CD4-positive, alpha-beta T cell treated with Interleukin-17A for 1 hour (primary cell): Measurements from ENCODE around the gene PLA2G2E.
"Not testable (repeated sequence)": the region's sequence is repeated elsewhere in the genome, so short reads cannot be mapped to it uniquely, and the experiment has no call there.

Source experiments
- DNase-seq: peaks from one replicate; pipeline ENCODE4 v3.0.0-alpha.2; 2020

The PLA2G2E gene

GRCh38 chr1:19880841-19881240 lies 42.6 kb downstream of the PLA2G2E start:
- DNase-seq = not testable (repeated sequence)

GRCh38 chr1:19879661-19880060 lies 43.8 kb downstream of the PLA2G2E start:
- DNase-seq = no peak

DNA sequence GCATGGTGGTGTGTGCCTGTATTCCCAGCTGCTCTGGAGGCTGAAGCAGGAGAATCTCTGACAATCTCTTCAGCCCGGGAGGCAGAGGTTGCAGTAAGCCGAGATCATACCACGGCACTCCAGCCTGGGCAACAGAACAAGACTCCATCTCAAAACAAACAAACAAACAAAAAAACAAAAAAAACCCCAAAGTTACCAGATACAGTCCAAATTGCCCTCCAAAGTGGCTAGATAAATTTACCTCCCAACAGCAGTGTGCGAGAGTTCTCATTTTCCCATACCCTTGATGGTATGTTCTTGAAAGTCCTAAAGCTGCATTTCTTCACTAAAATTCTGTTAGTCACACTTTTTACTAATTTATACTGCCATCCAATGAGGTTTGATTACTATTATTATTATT lies 44.2 kb downstream of the PLA2G2E start:
- no peak for DNase-seq

DNA sequence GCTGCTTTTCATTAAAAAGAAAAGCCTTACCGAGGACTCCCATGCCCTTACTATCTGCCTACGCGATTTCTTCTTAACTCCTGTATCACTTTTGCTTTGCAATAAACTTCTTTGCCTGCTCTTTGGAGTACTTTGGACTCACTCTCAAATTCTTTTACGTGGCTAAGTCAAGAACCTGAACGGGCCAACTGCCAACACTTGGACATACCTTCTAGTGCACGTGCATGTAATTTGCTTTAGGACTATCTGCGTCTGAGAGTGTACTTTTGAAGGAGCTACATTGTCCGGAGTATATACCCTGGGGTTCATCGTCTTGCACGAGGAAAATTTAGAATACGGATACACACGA lies 44.8 kb downstream of the PLA2G2E start:
- DNase-seq = no peak

DNA sequence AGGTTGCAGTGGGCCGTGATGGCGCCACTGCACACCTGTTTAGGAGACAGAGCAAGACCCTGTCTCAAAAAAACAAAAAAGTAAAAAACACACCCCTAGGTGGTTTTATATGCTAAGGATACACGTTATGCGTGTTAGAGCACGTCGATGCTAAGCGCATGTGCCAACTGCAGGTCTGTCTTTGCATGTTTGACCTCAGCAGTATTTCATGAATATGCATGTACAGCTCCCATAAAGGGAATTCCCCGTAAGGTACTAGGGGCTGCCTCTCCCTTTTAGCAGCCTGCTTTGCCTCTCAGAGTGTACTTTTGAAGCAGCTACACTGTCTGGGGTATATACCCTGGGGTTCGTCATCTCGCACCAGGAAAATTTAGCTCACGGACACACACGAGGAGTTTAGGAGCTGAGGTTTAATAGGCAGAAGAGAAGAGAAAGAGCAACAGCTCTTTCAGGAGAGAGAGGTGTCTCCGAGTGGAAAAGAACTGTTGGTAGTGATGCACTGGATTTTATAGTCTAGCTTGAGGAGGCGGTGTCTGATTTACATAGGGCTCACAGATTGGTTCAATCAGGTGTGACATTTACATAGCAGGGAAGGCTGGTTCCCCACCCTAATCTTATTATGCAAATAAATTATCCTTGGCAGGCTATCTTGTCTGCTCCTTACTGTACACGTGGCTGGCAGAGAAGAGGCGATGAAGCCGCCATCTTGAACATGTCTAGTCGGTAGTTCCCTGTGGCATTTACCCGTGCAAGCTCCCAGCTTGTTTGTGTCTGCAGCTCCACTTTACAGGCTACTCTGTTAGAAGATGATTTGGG lies 45.4 kb downstream of the PLA2G2E start:
- no peak for DNase-seq

GRCh38 chr1:19877181-19877750 lies 46.2 kb downstream of the PLA2G2E start:
- no peak for DNase-seq

GRCh38 chr1:19872190-19872589 lies 51.2 kb downstream of the PLA2G2E start:
- DNase-seq = no peak
